ENCODE results near the gene LYPD5. TPM values are rescaled to one million over a fixed set of nuclear protein-coding genes. Genes with fewer than 3 reads are reported as not detected.

LYPD5 gene
- total and polyA plus RNA-seq, 4 experiments from 2014 or later = 0.27 to 0.97 (median 0.50) TPM

DNA sequence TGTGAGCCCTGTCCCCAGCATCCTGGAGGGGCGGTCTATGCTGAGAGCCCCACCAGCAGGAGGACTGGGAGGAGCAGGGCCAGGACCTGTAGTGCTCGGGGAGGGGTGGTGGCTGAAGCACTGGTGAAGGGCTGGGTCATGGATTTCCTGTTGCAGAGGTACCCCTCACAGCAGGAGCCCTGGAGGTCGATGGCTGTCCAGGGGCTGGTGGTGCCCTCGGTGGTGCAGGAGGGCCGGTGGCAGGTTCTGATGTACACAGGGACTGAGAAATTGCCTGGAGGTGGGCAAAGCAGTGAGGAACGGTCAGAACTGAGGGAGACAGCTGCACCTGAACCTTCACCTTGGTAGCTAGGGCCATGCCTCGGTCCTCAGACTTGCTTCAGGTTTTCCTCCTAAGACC is 4.7 kb downstream of the LYPD5 start:
- ChIA-PET CTCF (ENCODE audit: partially characterized antibody) (interaction anchor here (0.9 to 2.4 kb wide), 5 partner anchors 12 to 61 kb away, joined by 3 to 10 read pairs (median 4); no protein-coding TSS in a partner anchor), POLR2A (ENCODE audit: partially characterized antibody) (no interaction called here)
- Histone ChIP-seq H3K4me3 (ENCODE audit: low read length in 2 of 2) (no peak overlapping the region), H3K27ac (ENCODE audit: low read depth, low read length) (no peak overlapping the region), H3K27me3 (ENCODE audit: insufficient read depth, low read length) (no peaks in the 10 kb centered on the region), H3K36me3 (ENCODE audit: insufficient read depth, low read length) (no peaks in the 10 kb centered on the region), H3K4me1 (ENCODE audit: insufficient read depth, low read length) (peaks cover 9% of the 10 kb centered on the region), H3K9me3 (ENCODE audit: control insufficient read depth in 1 of 2, low read length in 2 of 2) (no peaks in the 10 kb centered on the region)
- Mint-ChIP-seq H3K9me3 (no peaks in the 10 kb centered on the region), H3K36me3 (no peaks in the 10 kb centered on the region), H3K27me3 (no peaks in the 10 kb centered on the region), H3K27ac (peak overlapping the region in 1 of 7 donors; percentile 61), H3K4me1 (peaks cover 4 to 18% (median 8%) of the 10 kb centered on the region in 4 donors), H3K4me3 (peak overlapping the region in 6 of 8 donors; percentile 27 to 83 (median 62))
- no peak for DNase-seq
- intact Hi-C loops (cut with micrococcal nuclease) = no loop called here

GRCh38 chr19:43797118-43797517 is 5.1 kb downstream of the LYPD5 start:
- H3K4me3 ChIP-seq (ENCODE audit: low read length in 2 of 2) = no peak overlapping the region
- no peaks in the 10 kb centered on the region for H3K27me3 ChIP-seq (ENCODE audit: insufficient read depth, low read length)
- Mint-ChIP-seq H3K27me3 (no peaks in the 10 kb centered on the region), H3K36me3 (no peaks in the 10 kb centered on the region), H3K4me1 (peaks cover 4 to 18% (median 8%) of the 10 kb centered on the region in 4 donors), H3K9me3 (no peaks in the 10 kb centered on the region), H3K4me3 (peak overlapping the region in 7 of 8 donors; percentile 12 to 83 (median 41)), H3K27ac (peak overlapping the region in 2 of 7 donors; percentile 81 to 88)
- intact Hi-C loops (cut with micrococcal nuclease) = no loop called here
- no peaks in the 10 kb centered on the region for H3K36me3 ChIP-seq (ENCODE audit: insufficient read depth, low read length)
- ChIA-PET CTCF (ENCODE audit: partially characterized antibody) (interaction anchor here (0.9 to 2.9 kb wide), 6 partner anchors 12 to 61 kb away, joined by 3 to 10 read pairs (median 4); no protein-coding TSS in a partner anchor), POLR2A (ENCODE audit: partially characterized antibody) (no interaction called here)
- H3K4me1 ChIP-seq (ENCODE audit: insufficient read depth, low read length) = peaks cover 9% of the 10 kb centered on the region
- no peak overlapping the region for H3K27ac ChIP-seq (ENCODE audit: low read depth, low read length)
- no peaks in the 10 kb centered on the region for H3K9me3 ChIP-seq (ENCODE audit: control insufficient read depth in 1 of 2, low read length in 2 of 2)
- DNase-seq = no peak

DNA sequence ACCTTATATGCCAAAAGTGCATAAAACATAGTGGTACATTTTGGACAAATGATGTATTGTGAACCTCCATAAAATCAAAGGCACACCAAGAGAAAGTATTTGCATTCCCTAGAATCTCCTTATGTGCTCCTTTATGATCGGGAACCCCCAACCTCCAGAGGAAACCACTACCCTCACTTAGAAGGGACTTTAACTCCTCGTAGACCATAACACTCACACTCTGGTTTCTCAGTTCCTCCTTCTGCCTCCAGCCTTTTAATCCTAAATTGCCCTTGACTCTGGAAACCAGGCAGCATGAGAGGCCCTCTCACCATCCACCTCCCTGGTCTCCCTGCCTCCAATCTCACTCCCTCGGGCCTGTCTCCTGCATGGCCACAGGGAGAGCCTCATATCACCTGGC is 11.7 kb downstream of the LYPD5 start:
- H3K9me3 Mint-ChIP-seq = peaks cover 0 to 2% (median 0%) of the 10 kb centered on the region in 8 donors
- no peak overlapping the region for H3K27ac Mint-ChIP-seq
- Histone ChIP-seq H3K4me3 (ENCODE audit: low read length in 2 of 2) (no peak overlapping the region), H3K4me1 (ENCODE audit: insufficient read depth, low read length) (no peaks in the 10 kb centered on the region), H3K27me3 (ENCODE audit: insufficient read depth, low read length) (no peaks in the 10 kb centered on the region), H3K27ac (ENCODE audit: low read depth, low read length) (no peak overlapping the region), H3K9me3 (ENCODE audit: control insufficient read depth in 1 of 2, low read length in 2 of 2) (no peaks in the 10 kb centered on the region), H3K36me3 (ENCODE audit: insufficient read depth, low read length) (no peaks in the 10 kb centered on the region)
- POLR2A ChIA-PET (ENCODE audit: partially characterized antibody) = no interaction called here
- H3K4me1 Mint-ChIP-seq = peaks cover 0 to 3% (median under 1%) of the 10 kb centered on the region in 4 donors
- H3K27me3 Mint-ChIP-seq = peaks cover 0 to 5% of the 10 kb centered on the region in 2 donors
- CTCF ChIA-PET (ENCODE audit: partially characterized antibody) = interaction anchor here (1.1 kb wide), 1 partner anchor 44 kb away, joined by 4 read pairs; no protein-coding TSS in a partner anchor
- DNase-seq = no peak
- no peaks in the 10 kb centered on the region for H3K36me3 Mint-ChIP-seq
- intact Hi-C loops (cut with micrococcal nuclease) = no loop called here
- H3K4me3 Mint-ChIP-seq = peak overlapping the region in 1 of 8 donors; percentile 39

DNA sequence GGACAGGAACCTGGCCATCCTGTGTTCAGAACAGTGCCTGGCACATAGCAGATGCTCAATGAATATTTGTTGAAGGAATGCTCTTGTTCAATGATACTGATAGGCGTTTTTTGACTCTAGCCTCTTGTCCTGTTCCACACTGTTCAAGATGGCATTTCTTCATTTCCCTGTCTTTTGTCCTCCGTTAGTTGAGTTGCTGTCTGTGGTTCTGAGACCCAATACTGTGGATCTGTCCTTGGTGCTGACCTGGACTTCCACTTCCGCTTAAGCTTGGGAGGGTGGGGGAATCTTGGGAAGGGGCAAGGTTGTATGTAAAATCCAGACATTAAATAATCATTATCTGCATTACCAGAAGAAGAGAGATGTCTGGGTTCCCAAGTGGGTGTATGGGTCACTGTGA is 13.2 kb downstream of the LYPD5 start:
- peaks cover 0 to 2% (median 0%) of the 10 kb centered on the region in 8 donors for H3K9me3 Mint-ChIP-seq
- no peaks in the 10 kb centered on the region for H3K36me3 Mint-ChIP-seq
- Histone ChIP-seq H3K27me3 (ENCODE audit: insufficient read depth, low read length) (no peaks in the 10 kb centered on the region), H3K36me3 (ENCODE audit: insufficient read depth, low read length) (no peaks in the 10 kb centered on the region), H3K4me3 (ENCODE audit: low read length in 2 of 2) (no peak overlapping the region), H3K27ac (ENCODE audit: low read depth, low read length) (no peak overlapping the region), H3K9me3 (ENCODE audit: control insufficient read depth in 1 of 2, low read length in 2 of 2) (no peaks in the 10 kb centered on the region), H3K4me1 (ENCODE audit: insufficient read depth, low read length) (peaks cover 15% of the 10 kb centered on the region)
- no peak overlapping the region for H3K4me3 Mint-ChIP-seq
- no peak for DNase-seq
- CTCF ChIA-PET (ENCODE audit: partially characterized antibody) = no interaction called here
- intact Hi-C loops (cut with micrococcal nuclease) = loop anchor here (5.0 to 10.0 kb wide), 2 partner anchors 224 to 342 kb away; no protein-coding TSS in a partner anchor
- peaks cover 8 to 19% (median 10%) of the 10 kb centered on the region in 4 donors for H3K4me1 Mint-ChIP-seq
- no peak overlapping the region for H3K27ac Mint-ChIP-seq
- H3K27me3 Mint-ChIP-seq = peaks cover 0 to 5% of the 10 kb centered on the region in 2 donors
- POLR2A ChIA-PET (ENCODE audit: partially characterized antibody) = no interaction called here

DNA sequence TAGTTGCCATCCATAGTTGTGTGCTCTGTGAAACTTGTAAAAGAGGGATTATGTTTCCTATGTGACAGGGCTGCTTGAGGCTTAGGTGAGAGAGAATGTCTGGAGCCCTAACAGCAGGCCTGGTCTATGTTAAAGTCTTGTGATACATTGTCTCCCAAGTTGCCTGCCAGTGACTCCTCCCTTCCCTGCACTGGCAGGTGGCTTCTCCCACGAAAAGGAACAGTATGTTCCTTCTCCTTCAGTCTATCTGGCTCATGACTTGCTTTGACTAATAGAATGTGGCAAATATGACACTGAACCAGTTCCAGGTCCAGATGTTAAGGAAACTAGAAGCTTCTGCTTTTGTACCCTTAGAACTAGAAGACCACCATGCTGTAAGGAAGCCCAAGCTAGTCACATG is 15.6 kb downstream of the LYPD5 start:
- ChIA-PET POLR2A (ENCODE audit: partially characterized antibody) (no interaction called here), CTCF (ENCODE audit: partially characterized antibody) (interaction anchor here (1.4 to 4.3 kb wide), 5 partner anchors 8 to 118 kb away, joined by 4 to 65 read pairs (median 5); no protein-coding TSS in a partner anchor)
- H3K36me3 Mint-ChIP-seq = no peaks in the 10 kb centered on the region
- no peak for DNase-seq
- peaks cover 22 to 40% (median 29%) of the 10 kb centered on the region in 4 donors for H3K4me1 Mint-ChIP-seq
- no peak overlapping the region for H3K4me3 Mint-ChIP-seq
- Histone ChIP-seq H3K27me3 (ENCODE audit: insufficient read depth, low read length) (no peaks in the 10 kb centered on the region), H3K4me3 (ENCODE audit: low read length in 2 of 2) (no peak overlapping the region), H3K4me1 (ENCODE audit: insufficient read depth, low read length) (peaks cover 36% of the 10 kb centered on the region), H3K9me3 (ENCODE audit: control insufficient read depth in 1 of 2, low read length in 2 of 2) (no peaks in the 10 kb centered on the region), H3K36me3 (ENCODE audit: insufficient read depth, low read length) (no peaks in the 10 kb centered on the region), H3K27ac (ENCODE audit: low read depth, low read length) (no peak overlapping the region)
- H3K27me3 Mint-ChIP-seq = peaks cover 0 to 5% of the 10 kb centered on the region in 2 donors
- peaks cover 0 to 2% (median 0%) of the 10 kb centered on the region in 8 donors for H3K9me3 Mint-ChIP-seq
- H3K27ac Mint-ChIP-seq = no peak overlapping the region
- intact Hi-C loops (cut with micrococcal nuclease) = loop anchor here (5.0 to 10.0 kb wide), 2 partner anchors 222 to 339 kb away; no protein-coding TSS in a partner anchor

- no peak overlapping the region for H3K4me3 ChIP-seq (ENCODE audit: low read length in 2 of 2)
- POLR2A ChIA-PET (ENCODE audit: partially characterized antibody) = interaction anchor here (0.8 to 2.3 kb wide), 9 partner anchors 9 to 231 kb away, joined by 3 to 22 read pairs (median 5); partner anchors contain the start of gene SMG9
- no peaks in the 10 kb centered on the region for H3K27me3 ChIP-seq (ENCODE audit: insufficient read depth, low read length)
- intact Hi-C loops (cut with micrococcal nuclease) = loop anchor here (1.0 to 10.0 kb wide), 6 partner anchors 20 to 338 kb away; no protein-coding TSS in a partner anchor
- CTCF ChIA-PET (ENCODE audit: partially characterized antibody) = interaction anchor here (0.6 to 4.3 kb wide), 10 partner anchors 9 to 117 kb away, joined by 3 to 65 read pairs (median 4); partner anchors contain the start of gene SMG9
- peaks cover 0 to 3% (median 0%) of the 10 kb centered on the region in 8 donors for H3K9me3 Mint-ChIP-seq
- peak; percentile 59 to 72 (median 62) for DNase-seq
- peak overlapping the region; percentile 77 to 96 (median 93) for H3K27ac Mint-ChIP-seq
- no peaks in the 10 kb centered on the region for H3K36me3 Mint-ChIP-seq
- peak overlapping the region in 7 of 8 donors; percentile 73 to 84 (median 79) for H3K4me3 Mint-ChIP-seq
- H3K4me1 ChIP-seq (ENCODE audit: insufficient read depth, low read length) = peaks cover 47% of the 10 kb centered on the region
- H3K27ac ChIP-seq (ENCODE audit: low read depth, low read length) = peak overlapping the region; percentile 46
- H3K36me3 ChIP-seq (ENCODE audit: insufficient read depth, low read length) = no peaks in the 10 kb centered on the region
- peaks cover 30 to 52% (median 37%) of the 10 kb centered on the region in 4 donors for H3K4me1 Mint-ChIP-seq
- H3K9me3 ChIP-seq (ENCODE audit: control insufficient read depth in 1 of 2, low read length in 2 of 2) = no peaks in the 10 kb centered on the region
- peaks cover 0 to 2% of the 10 kb centered on the region in 2 donors for H3K27me3 Mint-ChIP-seq
Measured at GRCh38 chr19:43784981-43785808, 17.1 kb downstream of the LYPD5 start.
